T-helper 2 cell treated with Interferon-gamma antibody and Interleukin-4, amounts not matched to agents 5 μg/mL and 100 μg/mL, for 36 hours (primary cell): ENCODE measurements around the gene HDAC10.

Experiments
- DNase-seq: peaks from one replicate; pipeline ENCODE4 v3.0.0; 2021; ENCODE audit warnings: low spot score
- H3K27ac Mint-ChIP-seq: one replicate; pipeline ENCODE4 v1.8.0; 2021; ENCODE audit warnings: mild to moderate bottlenecking, mixed read lengths
- H3K27me3 Mint-ChIP-seq: one replicate; pipeline ENCODE4 v1.8.0; 2021; ENCODE audit warnings: low read depth, mixed read lengths
- H3K36me3 Mint-ChIP-seq: one replicate; pipeline ENCODE4 v1.8.0; 2021; ENCODE audit warnings: low read depth, mixed read lengths
- H3K4me1 Mint-ChIP-seq: one replicate; pipeline ENCODE4 v1.8.0; 2021; ENCODE audit warnings: low read depth, mixed read lengths
- H3K4me3 Mint-ChIP-seq: one replicate; pipeline ENCODE4 v1.8.0; 2022; ENCODE audit warnings: mild to moderate bottlenecking, moderate library complexity, mixed read lengths
- H3K9me3 Mint-ChIP-seq: one replicate; pipeline ENCODE4 v1.8.0; 2021; ENCODE audit warnings: mixed read lengths

Gene HDAC10

DNA sequence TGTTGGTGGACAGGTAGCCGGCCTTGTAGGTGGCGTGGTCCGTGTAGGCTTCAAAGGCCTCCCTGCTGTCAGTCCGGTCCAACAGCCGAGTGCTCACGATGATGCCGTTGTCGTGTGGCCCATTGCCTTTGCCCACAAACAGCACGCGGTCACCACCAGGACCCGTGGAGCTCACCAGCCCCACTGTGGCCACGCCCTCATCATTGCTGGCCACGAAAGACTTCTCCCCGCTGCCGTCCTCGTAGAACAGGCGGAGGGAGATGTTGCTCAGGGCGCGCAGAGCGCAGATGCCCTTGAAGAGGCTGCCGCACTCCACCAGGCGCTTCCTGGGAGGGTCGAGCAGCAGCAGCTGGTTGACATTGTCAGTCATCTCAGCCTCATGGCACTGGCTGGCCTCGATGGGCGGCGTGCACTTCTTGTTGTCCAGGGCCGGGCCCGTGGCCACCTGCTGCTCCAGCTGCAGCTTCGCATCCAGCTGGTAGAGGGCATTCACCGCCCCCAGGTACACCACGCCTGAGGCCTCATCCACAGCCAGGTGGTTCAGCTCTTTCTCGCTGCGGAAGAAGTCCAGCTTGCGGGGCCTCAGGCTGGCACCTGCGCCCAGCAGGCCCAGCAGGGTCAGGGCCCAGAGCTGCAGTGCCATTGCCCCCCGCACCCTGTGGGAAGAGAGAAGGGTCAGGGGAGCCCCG is 39.0 kb upstream of the HDAC10 start:
- Mint-ChIP-seq H3K36me3 (no peaks in the 10 kb centered on the region), H3K4me3 (no peak overlapping the region), H3K9me3 (no peaks in the 10 kb centered on the region), H3K27ac (no peak overlapping the region), H3K4me1 (peaks cover 3% of the 10 kb centered on the region), H3K27me3 (peaks cover 15% of the 10 kb centered on the region)
- no peak for DNase-seq

DNA sequence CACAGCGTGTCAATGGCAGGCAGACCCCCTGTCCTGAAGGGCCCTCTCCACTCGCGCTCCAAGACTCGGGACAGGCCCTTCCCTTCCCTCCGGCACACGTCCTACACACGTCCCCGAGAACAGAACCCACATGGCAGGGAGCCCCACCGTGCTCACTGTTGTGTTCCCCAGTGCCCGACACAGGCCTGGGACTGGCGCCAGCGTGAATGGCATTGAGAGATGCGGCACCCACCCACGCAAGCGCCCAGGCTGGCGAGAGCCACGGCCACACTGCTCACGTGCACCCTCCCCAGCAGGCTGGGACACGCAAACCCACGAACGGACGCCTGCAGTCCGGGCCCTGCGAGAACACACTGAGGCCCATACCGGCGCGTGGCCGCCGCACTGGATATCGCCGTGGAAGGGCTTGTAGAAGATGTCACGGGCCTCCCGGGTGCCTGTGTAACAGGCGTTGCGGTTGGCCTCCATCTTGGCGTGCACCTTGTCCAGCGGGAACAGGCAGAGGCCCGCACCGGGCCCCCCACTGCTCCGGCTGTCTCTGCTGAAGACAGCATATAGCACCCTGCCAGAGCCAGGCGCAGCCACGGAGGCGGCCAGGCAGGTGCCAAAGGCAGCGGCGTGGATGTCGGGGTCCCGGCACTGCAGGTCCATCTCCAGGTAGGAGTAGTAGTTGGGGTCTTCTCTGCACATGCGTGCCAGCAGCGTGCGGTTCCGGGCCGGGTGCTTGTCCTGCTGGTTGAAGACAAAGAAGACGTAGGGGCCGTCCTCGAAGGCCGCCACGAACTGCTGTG is 38.3 kb upstream of the HDAC10 start:
- Mint-ChIP-seq H3K27ac (no peak overlapping the region), H3K4me1 (peaks cover 3% of the 10 kb centered on the region), H3K4me3 (no peak overlapping the region), H3K9me3 (no peaks in the 10 kb centered on the region), H3K36me3 (no peaks in the 10 kb centered on the region), H3K27me3 (peaks cover 14% of the 10 kb centered on the region)
- no peak for DNase-seq

DNA sequence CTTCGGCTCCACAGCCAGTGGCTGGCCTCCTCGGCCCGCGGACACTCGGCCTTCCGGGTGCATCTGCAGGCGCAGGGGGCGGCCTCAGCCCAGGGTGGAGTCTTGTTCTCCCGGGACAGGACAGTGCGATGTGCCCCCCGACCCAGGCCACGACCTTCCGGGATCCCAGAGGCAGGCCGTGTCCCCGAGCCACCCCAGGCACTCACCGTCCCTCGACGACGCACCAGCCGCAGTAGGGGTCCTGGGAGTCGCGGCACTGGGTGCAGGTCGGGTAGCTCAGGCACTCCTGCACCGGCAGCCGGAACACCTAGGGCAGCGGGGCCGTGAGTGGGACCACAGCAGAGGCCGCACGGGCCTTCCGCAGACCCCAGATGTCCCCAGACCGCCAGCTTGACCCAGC is 36.7 kb upstream of the HDAC10 start:
- H3K27me3 Mint-ChIP-seq: peaks cover 8% of the 10 kb centered on the region
- H3K4me3 Mint-ChIP-seq: no peak overlapping the region
- H3K4me1 Mint-ChIP-seq: peaks cover 3% of the 10 kb centered on the region
- no peaks in the 10 kb centered on the region for H3K36me3 Mint-ChIP-seq
- no peak for DNase-seq
- no peaks in the 10 kb centered on the region for H3K9me3 Mint-ChIP-seq
- H3K27ac Mint-ChIP-seq: no peak overlapping the region

DNA sequence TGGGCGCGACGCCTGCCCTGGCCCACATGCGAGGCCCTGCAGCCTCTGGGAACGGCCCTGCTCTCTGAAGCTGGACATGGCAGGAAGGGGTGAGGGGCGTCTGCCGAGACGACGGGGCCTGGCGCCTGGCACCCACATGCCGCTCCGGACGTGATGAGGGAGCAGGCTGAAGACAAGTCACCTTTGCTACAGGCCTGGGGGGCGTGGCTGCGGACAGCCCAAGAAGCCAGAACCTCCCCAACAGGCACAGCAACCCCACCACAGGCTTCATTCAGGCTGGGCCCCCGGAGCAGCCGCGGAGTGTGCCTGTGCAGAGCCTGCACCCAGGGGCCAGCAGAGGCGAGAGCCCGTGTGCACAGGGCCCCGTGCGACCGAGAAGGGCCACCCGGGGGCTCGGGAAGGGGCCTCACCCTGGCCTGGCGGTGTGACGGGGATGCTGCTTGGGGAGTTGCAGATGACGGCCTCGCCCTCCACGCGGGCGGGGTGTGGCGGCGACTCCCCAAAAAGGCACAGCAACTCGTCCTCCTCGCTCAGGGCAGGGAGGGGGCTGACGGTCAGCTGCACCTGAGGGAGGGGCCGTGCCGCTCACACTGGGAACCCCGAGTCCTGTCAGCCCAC is 35.7 kb upstream of the HDAC10 start:
- DNase-seq: no peak
- no peaks in the 10 kb centered on the region for H3K9me3 Mint-ChIP-seq
- H3K36me3 Mint-ChIP-seq: no peaks in the 10 kb centered on the region
- no peak overlapping the region for H3K27ac Mint-ChIP-seq
- peaks cover under 1% of the 10 kb centered on the region for H3K27me3 Mint-ChIP-seq
- H3K4me3 Mint-ChIP-seq: no peak overlapping the region
- no peaks in the 10 kb centered on the region for H3K4me1 Mint-ChIP-seq

DNA sequence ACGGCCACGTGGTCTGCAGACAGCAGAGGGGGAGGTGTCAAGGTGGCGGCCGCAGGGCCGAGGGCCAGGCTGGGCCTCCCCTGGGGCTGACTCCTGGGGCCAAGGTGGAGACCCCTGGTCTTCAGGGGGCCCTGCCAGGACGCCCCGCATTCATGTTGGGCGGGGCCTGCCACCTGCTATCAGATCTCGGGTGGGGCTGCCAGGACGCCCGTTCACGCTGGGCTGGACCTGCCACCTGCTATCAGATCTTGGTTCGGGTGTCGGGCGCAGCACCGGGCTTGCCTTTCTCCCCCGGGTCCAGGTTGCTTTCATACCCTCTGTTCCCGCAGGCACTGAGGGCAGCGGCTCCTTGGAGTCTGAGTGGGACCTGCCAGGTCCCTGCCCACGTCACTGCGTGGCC is 35.2 kb upstream of the HDAC10 start:
- Mint-ChIP-seq H3K27me3 (no peaks in the 10 kb centered on the region), H3K36me3 (no peaks in the 10 kb centered on the region), H3K4me3 (no peak overlapping the region), H3K4me1 (no peaks in the 10 kb centered on the region), H3K9me3 (no peaks in the 10 kb centered on the region), H3K27ac (no peak overlapping the region)
- no peak for DNase-seq

DNA sequence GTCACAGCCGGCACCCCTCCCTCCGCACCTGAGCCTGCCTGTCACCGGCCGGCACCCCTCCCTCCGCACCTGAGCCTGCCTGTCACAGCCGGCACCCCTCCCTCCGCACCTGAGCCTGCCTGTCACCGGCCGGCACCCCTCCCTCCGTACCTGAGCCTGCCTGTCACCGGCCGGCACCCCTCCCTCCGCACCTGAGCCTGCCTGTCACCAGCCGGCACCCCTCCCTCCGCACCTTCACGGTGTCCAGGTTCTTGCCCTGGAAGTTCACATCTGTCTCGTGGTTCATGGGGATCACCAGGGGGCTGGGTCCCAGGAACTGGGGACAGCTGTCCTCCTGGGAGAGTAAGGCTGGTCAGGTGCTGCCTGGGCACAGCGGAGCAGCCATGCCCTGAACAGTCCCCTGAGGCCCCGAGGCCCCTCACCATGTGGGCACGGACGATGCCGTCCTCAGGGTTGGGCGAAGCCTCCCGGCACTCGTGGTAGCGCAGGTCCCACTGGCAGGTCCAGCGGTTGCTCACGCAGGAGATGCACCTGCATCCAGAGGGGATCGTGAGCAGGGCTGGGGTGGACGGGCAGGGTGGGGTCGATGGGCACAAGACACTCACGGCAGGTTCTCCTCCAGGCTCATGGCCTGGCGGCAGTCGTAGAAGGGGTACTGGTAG is 34.6 kb upstream of the HDAC10 start:
- no peaks in the 10 kb centered on the region for H3K9me3 Mint-ChIP-seq
- no peak overlapping the region for H3K4me3 Mint-ChIP-seq
- no peaks in the 10 kb centered on the region for H3K27me3 Mint-ChIP-seq
- H3K4me1 Mint-ChIP-seq: no peaks in the 10 kb centered on the region
- H3K27ac Mint-ChIP-seq: no peak overlapping the region
- no peaks in the 10 kb centered on the region for H3K36me3 Mint-ChIP-seq
- DNase-seq: no peak

DNA sequence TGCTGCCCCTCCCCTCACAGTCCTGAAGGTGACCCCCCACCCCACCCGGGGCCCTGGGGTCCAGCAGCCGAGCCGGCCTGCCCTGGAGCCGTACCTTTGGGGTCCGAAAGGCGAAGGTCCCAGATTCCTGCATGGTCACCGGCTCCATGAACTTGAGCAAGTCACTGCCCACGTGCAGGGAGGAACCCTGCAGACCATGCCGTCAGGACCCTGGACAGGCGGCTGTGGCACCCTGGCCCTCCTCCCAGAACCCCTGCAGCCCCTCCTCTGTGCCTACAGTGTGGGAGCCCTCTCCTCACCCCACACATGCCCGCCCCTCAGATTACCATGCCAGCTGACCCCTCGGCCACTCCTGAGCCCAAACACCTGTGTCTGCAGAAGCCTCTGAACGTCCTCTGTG is 33.4 kb upstream of the HDAC10 start:
- Mint-ChIP-seq H3K9me3 (no peaks in the 10 kb centered on the region), H3K4me3 (no peak overlapping the region), H3K4me1 (no peaks in the 10 kb centered on the region), H3K27ac (no peak overlapping the region), H3K27me3 (no peaks in the 10 kb centered on the region), H3K36me3 (no peaks in the 10 kb centered on the region)
- DNase-seq: no peak

DNA sequence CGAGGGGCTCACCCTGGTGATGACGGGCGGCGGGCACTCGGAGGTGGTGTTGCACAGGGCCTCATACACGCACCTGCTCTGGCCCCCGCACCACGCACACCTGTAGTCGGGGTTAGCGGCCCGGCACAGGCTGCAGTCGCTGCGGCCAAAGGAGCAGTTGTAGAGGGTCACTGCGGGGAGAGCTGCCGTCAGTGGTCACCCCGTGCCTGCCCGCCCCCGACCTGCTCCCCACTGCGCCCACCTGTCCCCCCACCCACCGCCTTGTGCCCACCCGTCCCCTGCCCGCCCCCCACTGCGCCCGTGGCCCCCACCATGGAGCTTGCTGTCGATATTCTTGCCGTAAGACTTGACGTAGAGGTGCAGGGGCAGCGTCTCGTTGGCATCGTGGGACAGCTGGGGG is 32.8 kb upstream of the HDAC10 start:
- Mint-ChIP-seq H3K27ac (no peak overlapping the region), H3K4me3 (no peak overlapping the region), H3K4me1 (no peaks in the 10 kb centered on the region)

DNA sequence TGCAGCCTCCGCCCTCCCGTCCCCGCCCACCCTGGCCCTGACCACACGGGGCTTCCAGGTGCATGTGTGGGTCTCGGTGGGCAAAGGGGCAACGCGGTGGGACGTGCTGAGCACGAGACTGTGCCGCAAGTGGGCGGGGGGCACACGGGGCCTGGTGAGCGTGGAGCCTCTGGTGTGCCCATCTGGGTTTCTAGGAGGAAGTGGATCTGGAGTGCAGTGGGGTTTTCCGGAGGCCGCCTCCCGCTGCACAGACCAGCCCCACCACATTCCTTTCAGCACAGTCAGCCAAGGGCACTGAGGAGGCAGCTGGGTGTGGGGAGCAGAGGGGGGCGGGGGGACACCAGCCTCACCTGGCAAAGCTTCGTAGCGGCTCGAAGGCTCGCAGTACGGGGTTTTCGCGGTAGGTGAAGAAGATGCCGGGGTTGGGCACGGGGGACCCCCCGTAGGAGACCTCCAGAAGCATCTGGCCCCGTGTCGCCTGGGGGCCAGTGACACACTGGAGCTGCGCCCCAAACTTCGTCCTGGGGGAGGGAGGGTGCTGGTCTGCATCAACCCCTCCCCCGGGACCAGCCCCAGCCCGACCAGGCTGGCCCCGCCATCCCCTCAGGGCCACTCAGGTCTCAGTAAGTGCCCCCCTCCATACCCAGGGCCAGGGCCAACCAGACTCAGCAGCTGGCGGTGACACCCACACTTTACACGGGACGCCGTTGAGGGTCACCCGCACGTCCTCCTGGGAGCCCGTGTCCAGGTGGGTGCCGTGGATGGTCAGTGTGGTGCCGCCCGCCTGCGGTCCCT is 31.5 kb upstream of the HDAC10 start:
- Mint-ChIP-seq H3K9me3 (no peaks in the 10 kb centered on the region), H3K36me3 (no peaks in the 10 kb centered on the region), H3K4me3 (no peak overlapping the region), H3K27ac (no peak overlapping the region), H3K27me3 (no peaks in the 10 kb centered on the region), H3K4me1 (no peaks in the 10 kb centered on the region)
- no peak for DNase-seq

More for the DNA sequence above, 32.8 kb upstream of the HDAC10 start:
- Mint-ChIP-seq H3K36me3 (no peaks in the 10 kb centered on the region), H3K27me3 (no peaks in the 10 kb centered on the region), H3K9me3 (no peaks in the 10 kb centered on the region)
- no peak for DNase-seq

DNA sequence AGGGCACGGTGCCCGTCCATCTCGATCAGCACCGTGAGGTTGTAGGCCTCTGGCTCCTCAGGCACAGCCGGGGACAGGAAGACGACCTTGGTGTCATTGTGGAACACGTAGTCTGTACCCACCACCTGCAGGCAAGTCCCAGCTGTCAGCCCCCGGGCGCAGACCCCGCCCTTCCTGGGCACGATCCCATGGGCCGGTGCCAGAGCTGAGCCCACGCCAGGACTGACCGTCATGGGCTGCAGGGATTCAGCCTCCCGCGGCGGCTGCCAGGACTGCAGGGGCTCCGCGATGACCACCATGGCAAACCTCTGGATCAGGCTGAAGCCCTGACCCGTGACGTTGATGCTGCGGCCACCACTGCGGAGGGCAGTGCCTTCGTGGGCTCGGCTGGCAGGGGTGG is 30.9 kb upstream of the HDAC10 start:
- Mint-ChIP-seq H3K27me3 (no peaks in the 10 kb centered on the region), H3K27ac (no peak overlapping the region), H3K36me3 (no peaks in the 10 kb centered on the region), H3K4me1 (no peaks in the 10 kb centered on the region), H3K4me3 (no peak overlapping the region), H3K9me3 (no peaks in the 10 kb centered on the region)
- no peak for DNase-seq

DNA sequence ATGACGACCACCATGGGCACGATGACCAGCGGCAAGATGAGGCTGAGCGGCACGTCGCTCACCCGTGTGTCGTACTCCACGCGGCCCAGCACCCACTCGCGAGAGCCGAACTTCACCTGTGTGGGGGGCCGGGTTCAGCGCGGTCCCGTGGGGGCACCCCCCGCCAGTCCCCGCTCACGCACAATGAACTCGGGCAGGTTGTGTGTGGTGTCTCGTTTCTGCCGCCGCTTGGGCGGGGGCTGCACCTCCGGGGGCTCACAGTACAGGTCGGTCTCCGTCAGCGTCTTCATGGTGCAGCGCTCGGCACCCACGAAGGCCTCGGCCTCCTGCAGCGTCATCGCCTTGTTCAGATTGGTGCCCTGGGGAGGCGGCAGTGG is 30.3 kb upstream of the HDAC10 start:
- H3K4me1 Mint-ChIP-seq: no peaks in the 10 kb centered on the region
- H3K27me3 Mint-ChIP-seq: no peaks in the 10 kb centered on the region
- no peak overlapping the region for H3K4me3 Mint-ChIP-seq
- H3K27ac Mint-ChIP-seq: no peak overlapping the region
- no peaks in the 10 kb centered on the region for H3K9me3 Mint-ChIP-seq
- no peaks in the 10 kb centered on the region for H3K36me3 Mint-ChIP-seq
- DNase-seq: no peak

DNA sequence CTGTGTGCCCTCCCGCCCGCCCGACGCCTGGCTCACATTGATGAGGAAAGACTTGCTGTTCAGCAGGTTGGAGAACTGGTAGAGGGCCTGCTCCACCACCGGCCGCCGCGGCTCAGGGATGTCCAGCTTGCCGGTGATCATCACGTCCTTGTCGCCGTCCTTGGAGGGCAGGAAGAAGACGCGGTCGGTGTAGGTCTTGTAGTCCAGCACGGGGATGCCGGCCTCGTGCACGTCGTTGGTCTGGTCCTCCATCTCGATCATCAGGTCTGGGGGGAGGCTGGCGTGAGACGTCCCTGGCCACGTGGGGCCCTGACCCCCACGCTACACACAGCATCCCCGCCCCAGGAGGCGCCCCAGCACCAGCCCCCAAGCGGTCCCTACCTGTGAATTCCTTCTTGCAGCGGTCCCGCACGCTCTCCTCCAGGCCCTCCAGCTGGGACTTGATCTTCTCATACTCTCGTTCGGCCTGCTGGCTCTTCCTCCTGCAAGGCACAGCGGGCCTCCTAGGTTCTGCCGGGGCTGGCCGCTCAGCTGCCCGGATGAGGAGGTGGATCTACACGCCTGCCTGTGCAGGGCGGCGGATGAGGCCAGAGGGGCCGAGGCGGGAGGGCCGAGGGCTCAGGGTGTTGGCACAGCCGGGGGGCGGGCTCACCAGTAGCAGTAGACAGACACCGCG is 29.8 kb upstream of the HDAC10 start:
- no peaks in the 10 kb centered on the region for H3K4me1 Mint-ChIP-seq
- H3K27ac Mint-ChIP-seq: no peak overlapping the region
- no peaks in the 10 kb centered on the region for H3K36me3 Mint-ChIP-seq
- H3K9me3 Mint-ChIP-seq: no peaks in the 10 kb centered on the region
- no peak overlapping the region for H3K4me3 Mint-ChIP-seq
- DNase-seq: no peak
- H3K27me3 Mint-ChIP-seq: no peaks in the 10 kb centered on the region

DNA sequence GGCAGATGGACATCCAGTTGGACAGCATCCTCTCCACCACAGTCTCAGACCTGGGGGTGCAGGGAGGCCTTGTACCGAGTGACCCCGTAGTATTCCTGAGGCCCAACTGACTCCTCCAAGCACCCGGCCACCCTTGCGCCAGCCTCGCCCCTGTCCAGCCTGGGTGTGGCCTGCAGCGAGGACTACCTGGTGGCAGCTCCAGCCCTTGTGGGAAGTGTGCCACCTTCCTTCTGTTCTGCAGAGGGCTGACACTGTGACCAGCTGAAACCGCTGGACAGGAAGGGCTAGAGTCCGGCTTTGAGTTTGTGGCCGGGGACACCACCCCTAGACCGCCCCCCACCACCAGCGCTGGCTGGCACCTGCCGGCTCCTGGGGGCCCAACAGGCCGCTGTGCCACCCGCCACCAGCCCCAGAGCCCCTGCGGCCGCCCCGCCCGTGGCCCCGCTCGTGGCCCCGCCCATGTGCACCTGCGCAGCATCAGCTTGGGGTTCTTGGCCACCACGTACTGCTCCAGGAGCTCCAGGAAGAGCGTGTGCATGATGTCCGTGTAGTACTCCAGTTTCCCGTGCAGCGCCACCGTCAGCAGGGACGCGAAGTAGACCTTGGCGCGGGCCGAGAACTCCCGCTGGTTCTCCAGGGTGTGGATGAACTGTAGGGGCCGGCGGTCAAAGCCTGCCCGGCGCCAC is 29.1 kb upstream of the HDAC10 start:
- Mint-ChIP-seq H3K27ac (no peak overlapping the region), H3K4me1 (no peaks in the 10 kb centered on the region), H3K27me3 (no peaks in the 10 kb centered on the region), H3K4me3 (no peak overlapping the region), H3K36me3 (no peaks in the 10 kb centered on the region), H3K9me3 (no peaks in the 10 kb centered on the region)
- no peak for DNase-seq
